Measurements from ENCODE around the gene GNG7. TPM values are rescaled to one million over a fixed set of nuclear protein-coding genes. Genes with fewer than 3 reads are reported as not detected.

The GNG7 gene
- polyA plus RNA-seq, 3 donors, result 1.1 to 1.6 (median 1.3) TPM

DNA sequence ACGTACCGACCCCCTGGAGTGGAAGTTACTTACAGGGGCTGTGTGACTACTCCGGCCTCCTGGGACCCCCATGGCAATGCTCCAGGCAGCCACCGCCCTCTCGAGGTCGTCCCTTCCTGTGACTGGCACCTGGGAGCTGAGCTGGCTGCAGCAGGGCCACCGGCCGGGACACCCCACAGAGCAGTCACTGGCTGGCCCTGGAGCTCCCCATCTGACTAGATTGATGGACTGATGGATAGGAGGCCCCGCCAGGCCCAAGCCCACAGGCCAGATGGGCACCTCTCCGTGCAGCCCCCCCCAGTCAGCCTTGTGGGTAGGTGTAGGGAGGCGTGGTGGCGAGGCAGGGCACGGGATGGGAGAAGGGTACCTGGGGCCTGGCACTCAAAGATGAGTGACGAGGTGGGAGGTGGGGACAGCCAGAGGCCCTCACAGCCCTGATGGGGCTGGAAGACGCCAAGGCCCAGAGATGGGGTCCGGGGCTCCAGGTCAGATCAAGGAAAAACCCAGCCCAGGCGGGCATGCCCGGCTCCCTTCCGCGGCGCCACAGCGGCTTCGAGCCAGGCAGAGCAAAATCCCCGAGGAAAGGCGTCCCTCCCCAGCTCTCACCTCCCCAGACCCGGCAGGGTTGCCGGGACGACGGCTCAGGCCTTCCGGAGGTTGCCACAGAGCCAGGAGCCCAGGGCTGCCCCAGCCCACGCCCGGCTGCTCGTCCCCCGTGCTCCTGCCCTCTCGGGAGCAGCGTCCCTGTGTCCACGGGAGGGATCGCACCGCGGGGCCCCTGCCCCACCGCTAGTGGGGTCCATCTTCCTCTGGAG lies 28.9 kb upstream of the GNG7 start:
- Histone ChIP-seq H3K9me3 (replicated peaks in 1 of 2; ENCODE audit: control insufficient read depth in 1 of 2, insufficient read depth in 1 of 2, low read length in 2 of 2) (no peaks in the 10 kb centered on the region), H3K4me2 (replicated peaks; ENCODE audit: extremely low read depth, low read length, poor library complexity, severe bottlenecking) (no peak overlapping the region), H3K4me3 (replicated peaks in 1 of 3; ENCODE audit: low read depth in 2 of 3, low read length in 3 of 3) (no peak overlapping the region), H3K79me2 (ENCODE audit: insufficient read depth, low read length) (peaks cover 5% of the 10 kb centered on the region), H2AFZ (ENCODE audit: insufficient read depth, low read depth, low read length, poor library complexity, severe bottlenecking) (no peak overlapping the region), H3K4me1 (ENCODE audit: control insufficient read depth in 1 of 2, insufficient read depth in 2 of 2, low read length in 2 of 2) (no peaks in the 10 kb centered on the region), H3K27me3 (ENCODE audit: control insufficient read depth in 2 of 2, insufficient read depth in 2 of 2, low read length in 2 of 2) (peaks cover 0 to 13% of the 10 kb centered on the region in 2 donors), H4K20me1 (ENCODE audit: insufficient read depth, low read length) (no peaks in the 10 kb centered on the region), H3K27ac (ENCODE audit: low read depth in 1 of 2, low read length in 2 of 2) (no peak overlapping the region), H3K36me3 (replicated peaks in 1 of 2; ENCODE audit: control insufficient read depth in 1 of 2, insufficient read depth in 2 of 2, low read length in 2 of 2) (peaks cover 21 to 47% of the 10 kb centered on the region in 2 donors), H3K9ac (ENCODE audit: insufficient read depth, low read length, poor library complexity, severe bottlenecking) (no peak overlapping the region)
- H3K9me3 Mint-ChIP-seq, result peaks cover 0 to 4% (median 0%) of the 10 kb centered on the region in 7 donors
- no peaks in the 10 kb centered on the region for H3K4me1 Mint-ChIP-seq
- TF ChIP-seq, protein P1, sequence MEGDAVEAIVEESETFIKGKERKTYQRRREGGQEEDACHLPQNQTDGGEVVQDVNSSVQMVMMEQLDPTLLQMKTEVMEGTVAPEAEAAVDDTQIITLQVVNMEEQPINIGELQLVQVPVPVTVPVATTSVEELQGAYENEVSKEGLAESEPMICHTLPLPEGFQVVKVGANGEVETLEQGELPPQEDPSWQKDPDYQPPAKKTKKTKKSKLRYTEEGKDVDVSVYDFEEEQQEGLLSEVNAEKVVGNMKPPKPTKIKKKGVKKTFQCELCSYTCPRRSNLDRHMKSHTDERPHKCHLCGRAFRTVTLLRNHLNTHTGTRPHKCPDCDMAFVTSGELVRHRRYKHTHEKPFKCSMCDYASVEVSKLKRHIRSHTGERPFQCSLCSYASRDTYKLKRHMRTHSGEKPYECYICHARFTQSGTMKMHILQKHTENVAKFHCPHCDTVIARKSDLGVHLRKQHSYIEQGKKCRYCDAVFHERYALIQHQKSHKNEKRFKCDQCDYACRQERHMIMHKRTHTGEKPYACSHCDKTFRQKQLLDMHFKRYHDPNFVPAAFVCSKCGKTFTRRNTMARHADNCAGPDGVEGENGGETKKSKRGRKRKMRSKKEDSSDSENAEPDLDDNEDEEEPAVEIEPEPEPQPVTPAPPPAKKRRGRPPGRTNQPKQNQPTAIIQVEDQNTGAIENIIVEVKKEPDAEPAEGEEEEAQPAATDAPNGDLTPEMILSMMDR (IDR thresholded peaks at IDR 0.05), result no peak
- intact Hi-C loops (cut with micrococcal nuclease), result no loop called here
- 93% methylated on average over 36 of the region's 41 CpGs for WGBS (ENCODE audit: insufficient coverage)
- no peak overlapping the region for H3K4me3 Mint-ChIP-seq
- DNase-seq, result no peak
- no peak overlapping the region for H3K27ac Mint-ChIP-seq
- peaks cover 17 to 22% (median 20%) of the 10 kb centered on the region in 3 donors for H3K27me3 Mint-ChIP-seq (ENCODE audit: low read depth in 3 of 3)
- H3K36me3 Mint-ChIP-seq, result peaks cover 29 to 43% of the 10 kb centered on the region in 2 donors

DNA sequence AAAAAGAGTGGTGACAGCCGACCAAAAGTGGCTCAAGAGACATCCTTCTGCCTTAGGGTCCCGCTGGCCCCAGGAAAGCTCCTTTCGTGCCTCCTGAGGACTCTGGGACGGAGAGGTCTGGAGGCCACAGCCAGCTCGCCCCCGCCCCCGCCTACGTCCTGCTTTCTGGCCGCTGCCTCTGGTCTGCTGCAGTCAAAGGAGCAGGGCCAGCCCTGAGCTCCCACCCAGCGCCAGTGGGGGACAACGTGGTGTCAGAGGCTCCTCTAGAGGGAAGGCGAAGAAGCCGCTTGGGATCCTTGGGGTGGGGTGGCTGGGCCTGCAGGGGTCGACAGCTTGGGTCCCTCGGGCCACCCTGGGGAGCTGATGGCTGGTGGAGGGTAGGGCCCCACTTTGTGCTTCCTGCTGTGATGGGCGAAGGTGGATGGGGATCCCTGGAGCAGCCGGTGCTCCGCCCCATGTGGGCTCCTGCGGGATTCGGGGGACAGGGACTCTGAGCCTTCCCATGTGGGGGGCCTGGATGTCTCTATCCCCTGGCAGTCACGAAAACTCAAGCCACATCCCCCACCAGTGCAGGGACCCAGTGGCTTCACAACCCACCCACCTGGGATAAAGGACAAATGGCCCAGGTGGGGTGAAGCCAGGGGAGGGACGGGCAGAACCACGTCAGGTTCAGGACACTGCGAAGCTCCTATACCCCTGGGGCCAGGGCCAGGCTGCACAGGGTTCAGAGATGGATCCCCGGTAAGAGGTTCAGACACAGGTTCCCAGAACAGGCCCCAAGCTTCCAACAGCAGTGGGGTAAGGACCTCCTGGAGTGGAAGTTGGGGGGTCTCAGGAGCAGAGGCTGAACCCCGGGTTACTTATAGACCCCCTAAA lies 27.7 kb upstream of the GNG7 start:
- DNase-seq, result no peak
- H3K36me3 ChIP-seq (replicated peaks in 1 of 2; ENCODE audit: control insufficient read depth in 1 of 2, insufficient read depth in 2 of 2, low read length in 2 of 2), result peaks cover 12 to 35% of the 10 kb centered on the region in 2 donors
- Mint-ChIP-seq H3K27ac (no peak overlapping the region), H3K4me1 (no peaks in the 10 kb centered on the region), H3K9me3 (peaks cover 0 to 4% (median 0%) of the 10 kb centered on the region in 7 donors), H3K27me3 (ENCODE audit: low read depth in 3 of 3) (peaks cover 22 to 32% (median 27%) of the 10 kb centered on the region in 3 donors), H3K4me3 (no peak overlapping the region), H3K36me3 (peaks cover 17 to 31% of the 10 kb centered on the region in 2 donors)
- H3K4me3 ChIP-seq (replicated peaks in 1 of 3; ENCODE audit: low read depth in 2 of 3, low read length in 3 of 3), result no peak overlapping the region
- no peak overlapping the region for H3K4me2 ChIP-seq (replicated peaks; ENCODE audit: extremely low read depth, low read length, poor library complexity, severe bottlenecking)
- intact Hi-C loops (cut with micrococcal nuclease), result no loop called here
- H3K79me2 ChIP-seq (ENCODE audit: insufficient read depth, low read length), result no peaks in the 10 kb centered on the region
- H3K27ac ChIP-seq (ENCODE audit: low read depth in 1 of 2, low read length in 2 of 2), result no peak overlapping the region
- peaks cover 0 to 15% of the 10 kb centered on the region in 2 donors for H3K27me3 ChIP-seq (ENCODE audit: control insufficient read depth in 2 of 2, insufficient read depth in 2 of 2, low read length in 2 of 2)
- 97% methylated on average over 17 of the region's 26 CpGs for WGBS (ENCODE audit: insufficient coverage)
- H2AFZ ChIP-seq (ENCODE audit: insufficient read depth, low read depth, low read length, poor library complexity, severe bottlenecking), result no peak overlapping the region
- H4K20me1 ChIP-seq (ENCODE audit: insufficient read depth, low read length), result no peaks in the 10 kb centered on the region
- no peak overlapping the region for H3K9ac ChIP-seq (ENCODE audit: insufficient read depth, low read length, poor library complexity, severe bottlenecking)
- H3K4me1 ChIP-seq (ENCODE audit: control insufficient read depth in 1 of 2, insufficient read depth in 2 of 2, low read length in 2 of 2), result no peaks in the 10 kb centered on the region
- TF ChIP-seq, protein P1 (IDR thresholded peaks at IDR 0.05), result no peak
- no peaks in the 10 kb centered on the region for H3K9me3 ChIP-seq (replicated peaks in 1 of 2; ENCODE audit: control insufficient read depth in 1 of 2, insufficient read depth in 1 of 2, low read length in 2 of 2)
